ENCODE results near the gene ATL1.

Gene ATL1

GRCh38 chr14:50559990-50560930, at the start of gene ATL1:
ATL1 (plus strand) TSS chr14:50560145; CDS start chr14:50560266, 121 bp downstream.
- peak within 1 kb of the TSS; percentile 87 for H3K9ac ChIP-seq (ENCODE audit: low read depth, low read length)
- no peaks in the 10 kb centered on the region for H3K4me1 ChIP-seq (ENCODE audit: insufficient read depth, low read length)
- H3K36me3 ChIP-seq (ENCODE audit: insufficient read depth, low read length): no peaks in the 10 kb centered on the region
- no peaks in the 10 kb centered on the region for H3K9me3 ChIP-seq (ENCODE audit: control insufficient read depth, insufficient read depth, low read length)

GRCh38 chr14:50510157-50510556, 49.8 kb upstream of the ATL1 start:
- no peaks in the 10 kb centered on the region for H3K36me3 ChIP-seq (ENCODE audit: insufficient read depth, low read length)
- H3K9ac ChIP-seq (ENCODE audit: low read depth, low read length): no peak overlapping the region
- no peaks in the 10 kb centered on the region; the same call in 1 of the 2 replicates for H3K9me3 ChIP-seq (ENCODE audit: control insufficient read depth, insufficient read depth, low read length)
- H3K4me1 ChIP-seq (ENCODE audit: insufficient read depth, low read length): no peaks in the 10 kb centered on the region

- Histone ChIP-seq H3K9me3 (ENCODE audit: control insufficient read depth, insufficient read depth, low read length) (no peaks in the 10 kb centered on the region; the same call in 1 of the 2 replicates), H3K9ac (ENCODE audit: low read depth, low read length) (no peak overlapping the region), H3K4me1 (ENCODE audit: insufficient read depth, low read length) (no peaks in the 10 kb centered on the region), H3K36me3 (ENCODE audit: insufficient read depth, low read length) (no peaks in the 10 kb centered on the region)
Observed at GRCh38 chr14:50512463-50512862, 47.5 kb upstream of the ATL1 start.

- H3K4me1 ChIP-seq (ENCODE audit: insufficient read depth, low read length): no peaks in the 10 kb centered on the region
- no peaks in the 10 kb centered on the region for H3K36me3 ChIP-seq (ENCODE audit: insufficient read depth, low read length)
- no peak overlapping the region for H3K9ac ChIP-seq (ENCODE audit: low read depth, low read length)
- no peaks in the 10 kb centered on the region; the same call in 1 of the 2 replicates for H3K9me3 ChIP-seq (ENCODE audit: control insufficient read depth, insufficient read depth, low read length)
Observed at GRCh38 chr14:50516091-50516490, 43.9 kb upstream of the ATL1 start.

GRCh38 chr14:50520947-50521815, 38.8 kb upstream of the ATL1 start:
- Histone ChIP-seq H3K9me3 (ENCODE audit: control insufficient read depth, insufficient read depth, low read length) (no peaks in the 10 kb centered on the region), H3K4me1 (ENCODE audit: insufficient read depth, low read length) (peaks cover 7% of the 10 kb centered on the region; the same call in 1 of the 2 replicates), H3K36me3 (ENCODE audit: insufficient read depth, low read length) (no peaks in the 10 kb centered on the region), H3K9ac (ENCODE audit: low read depth, low read length) (no peak overlapping the region)

GRCh38 chr14:50521912-50522341, 38.0 kb upstream of the ATL1 start:
- Histone ChIP-seq H3K4me1 (ENCODE audit: insufficient read depth, low read length) (peaks cover 7% of the 10 kb centered on the region; the same call in 1 of the 2 replicates), H3K36me3 (ENCODE audit: insufficient read depth, low read length) (no peaks in the 10 kb centered on the region), H3K9me3 (ENCODE audit: control insufficient read depth, insufficient read depth, low read length) (no peaks in the 10 kb centered on the region), H3K9ac (ENCODE audit: low read depth, low read length) (no peak overlapping the region)

GRCh38 chr14:50523271-50524041, 36.5 kb upstream of the ATL1 start:
- H3K36me3 ChIP-seq (ENCODE audit: insufficient read depth, low read length): no peaks in the 10 kb centered on the region
- H3K9me3 ChIP-seq (ENCODE audit: control insufficient read depth, insufficient read depth, low read length): no peaks in the 10 kb centered on the region
- peaks cover 7% of the 10 kb centered on the region; the same call in 1 of the 2 replicates for H3K4me1 ChIP-seq (ENCODE audit: insufficient read depth, low read length)
- H3K9ac ChIP-seq (ENCODE audit: low read depth, low read length): no peak overlapping the region

GRCh38 chr14:50524060-50524459, 35.9 kb upstream of the ATL1 start:
- Histone ChIP-seq H3K9ac (ENCODE audit: low read depth, low read length) (no peak overlapping the region), H3K9me3 (ENCODE audit: control insufficient read depth, insufficient read depth, low read length) (no peaks in the 10 kb centered on the region), H3K4me1 (ENCODE audit: insufficient read depth, low read length) (peaks cover 7% of the 10 kb centered on the region; the same call in 1 of the 2 replicates), H3K36me3 (ENCODE audit: insufficient read depth, low read length) (no peaks in the 10 kb centered on the region)

- peaks cover 13% of the 10 kb centered on the region; the same call in 1 of the 2 replicates for H3K4me1 ChIP-seq (ENCODE audit: insufficient read depth, low read length)
- no peaks in the 10 kb centered on the region for H3K36me3 ChIP-seq (ENCODE audit: insufficient read depth, low read length)
- no peaks in the 10 kb centered on the region for H3K9me3 ChIP-seq (ENCODE audit: control insufficient read depth, insufficient read depth, low read length)
- H3K9ac ChIP-seq (ENCODE audit: low read depth, low read length): no peak overlapping the region
Observed at GRCh38 chr14:50524731-50525515, 35.0 kb upstream of the ATL1 start.

GRCh38 chr14:50528000-50528399, 31.9 kb upstream of the ATL1 start:
- Histone ChIP-seq H3K4me1 (ENCODE audit: insufficient read depth, low read length) (peaks cover 22% of the 10 kb centered on the region; the same call in 1 of the 2 replicates), H3K36me3 (ENCODE audit: insufficient read depth, low read length) (no peaks in the 10 kb centered on the region), H3K9me3 (ENCODE audit: control insufficient read depth, insufficient read depth, low read length) (no peaks in the 10 kb centered on the region), H3K9ac (ENCODE audit: low read depth, low read length) (no peak overlapping the region)

GRCh38 chr14:50529288-50530179, 30.4 kb upstream of the ATL1 start:
- Histone ChIP-seq H3K4me1 (ENCODE audit: insufficient read depth, low read length) (peaks cover 15% of the 10 kb centered on the region; the same call in 1 of the 2 replicates), H3K9ac (ENCODE audit: low read depth, low read length) (no peak overlapping the region), H3K36me3 (ENCODE audit: insufficient read depth, low read length) (no peaks in the 10 kb centered on the region), H3K9me3 (ENCODE audit: control insufficient read depth, insufficient read depth, low read length) (no peaks in the 10 kb centered on the region)

- peaks cover 15% of the 10 kb centered on the region; the same call in 1 of the 2 replicates for H3K4me1 ChIP-seq (ENCODE audit: insufficient read depth, low read length)
- no peaks in the 10 kb centered on the region for H3K36me3 ChIP-seq (ENCODE audit: insufficient read depth, low read length)
- H3K9me3 ChIP-seq (ENCODE audit: control insufficient read depth, insufficient read depth, low read length): no peaks in the 10 kb centered on the region
- no peak overlapping the region for H3K9ac ChIP-seq (ENCODE audit: low read depth, low read length)
Observed at GRCh38 chr14:50530358-50530757, 29.6 kb upstream of the ATL1 start.

All from ES-I3 (cell line).